GM12878 (cell line): ENCODE results near the gene PRKN. TPM values are rescaled to one million over a fixed set of nuclear protein-coding genes. Genes with fewer than 3 reads are reported as not detected.

Experiments used
- ATAC-seq: fragments of 200-7000 bp; cut with Tn5 transposase; 3 replicates; pipeline ENCODE4 v1.9.1; 2020; ENCODE audit warnings: mild to moderate bottlenecking, moderate library complexity
- BruUV-seq: library from RNA; stranded (reverse); fragments of 400-500 nt; replicated peaks from 2 replicates; lab custom pipeline; 2021; lab: Mats Ljungman, UMichigan
- CTCF ChIA-PET: fragments of 300-600 bp; sonication (Branson Sonifier 250); formaldehyde crosslinking; extraction: SDS; loops from one replicate; lab custom pipeline; 2021; ENCODE audit warnings: inconsistent platforms; lab: Yijun Ruan, JAX
- POLR2A ChIA-PET: fragments of 350-600 bp; formaldehyde crosslinking; extraction: SDS; loops from one replicate; lab custom pipeline; 2021; ENCODE audit warnings: inconsistent platforms; lab: Charles Lee
- RAD21 ChIA-PET: fragments of 300-600 bp; sonication (Branson Sonifier 250); formaldehyde crosslinking; loops from one replicate; lab custom pipeline; 2023; ENCODE audit warnings: antibody characterized with exemption; ENCODE audit not compliant: unreplicated experiment; lab: Charles Lee
- SMC1A ChIA-PET: fragments of 300-600 bp; sonication (Branson Sonifier 250); formaldehyde crosslinking; loops from one replicate; lab custom pipeline; 2023; ENCODE audit not compliant: unreplicated experiment, uncharacterized antibody; lab: Charles Lee
- DNase-seq: peaks from one replicate; pipeline ENCODE4 v3.0.0-alpha.2; 2011; ENCODE audit warnings: low read depth, low spot score
- FAIRE-seq: peaks from 3 replicates; lab custom pipeline; 2011; peaks lifted over from hg19 to GRCh38; lab: Jason Lieb, UNC
- H2AFZ ChIP-seq: 2 replicates; pipeline ENCODE4 v1.6.0; 2011; ENCODE audit warnings: low read depth, low read length, control low read depth; ENCODE audit not compliant: control insufficient read depth
- H3K27ac ChIP-seq: 2 replicates; pipeline ENCODE4 v1.5.1; 2011; ENCODE audit warnings: control low read depth; ENCODE audit not compliant: control insufficient read depth, insufficient read depth
- H3K27me3 ChIP-seq, 2 experiments: replicated peaks in 1 of 2; 2 replicates each; pipeline versions ENCODE4 v1.6.0 to v1.6.1; 2011; ENCODE audit warnings: low read length in 1 of 2; ENCODE audit not compliant: control insufficient read depth in 2 of 2, insufficient read depth in 2 of 2
- H3K36me3 ChIP-seq, 2 experiments: 2 replicates each; pipeline ENCODE4 v1.5.1; 2011; ENCODE audit warnings: low read length in 1 of 2; ENCODE audit not compliant: control insufficient read depth in 2 of 2, insufficient read depth in 2 of 2
- H3K4me1 ChIP-seq: 2 replicates; pipeline ENCODE4 v1.6.1; 2011; ENCODE audit warnings: mild to moderate bottlenecking, low read length, moderate library complexity, mixed read lengths; ENCODE audit not compliant: control insufficient read depth, insufficient read depth
- H3K4me2 ChIP-seq: 2 replicates; pipeline ENCODE4 v1.6.0; 2011; ENCODE audit warnings: control low read depth; ENCODE audit not compliant: control insufficient read depth, insufficient read depth
- H3K4me3 ChIP-seq: fragments of 200-600 bp; sonication (generic); 2 replicates; pipeline ENCODE4 v1.5.1; 2016
- H3K79me2 ChIP-seq: 2 replicates; pipeline ENCODE4 v1.6.0; 2011; ENCODE audit warnings: low read length; ENCODE audit not compliant: control insufficient read depth, insufficient read depth
- H3K9ac ChIP-seq: 2 replicates; pipeline ENCODE4 v1.8.0; 2011; ENCODE audit warnings: low read length, control low read depth, mixed read lengths; ENCODE audit not compliant: control insufficient read depth, insufficient read depth
- H3K9me3 ChIP-seq: replicated peaks from 3 replicates; pipeline ENCODE4 v1.5.1; 2011; ENCODE audit warnings: mild to moderate bottlenecking, low read length; ENCODE audit not compliant: control insufficient read depth, insufficient read depth
- H4K20me1 ChIP-seq: 2 replicates; pipeline ENCODE4 v1.6.0; 2011; ENCODE audit not compliant: control insufficient read depth, insufficient read depth
- CREB1 ChIP-seq: IDR thresholded peaks from 2 replicates; pipeline ENCODE4 v1.6.1; 2012; ENCODE audit warnings: low read depth, mild to moderate bottlenecking, inconsistent platforms
- DPF2 ChIP-seq: fragments of 450-650 bp; IDR thresholded peaks from 2 replicates; pipeline ENCODE4 v1.6.1; 2017; ENCODE audit warnings: mild to moderate bottlenecking
- HDAC2 ChIP-seq: fragments of 200-600 bp; sonication (generic); IDR thresholded peaks from 2 replicates; pipeline ENCODE4 v1.6.1; 2017
- LARP7 ChIP-seq: fragments of 450-650 bp; IDR thresholded peaks from 2 replicates; pipeline ENCODE4 v1.6.1; 2017; ENCODE audit warnings: mild to moderate bottlenecking
- SIN3A ChIP-seq: IDR thresholded peaks from 2 replicates; pipeline ENCODE4 v1.6.1; 2012; ENCODE audit warnings: low read depth, low read length, improper control_type of control experiment
- TBL1XR1 ChIP-seq: IDR thresholded peaks from 2 replicates; pipeline ENCODE4 v1.6.1; 2012; ENCODE audit warnings: low read depth, low read length, improper control_type of control experiment
- WGBS: methylation state at CpG from one replicate; pipeline ENCODE4 v1.1.6; 2016; ENCODE audit warnings: low lambda C conversion rate; ENCODE audit not compliant: insufficient replicate concordance, insufficient coverage; ENCODE audit errors: missing lambda C conversion rate; 5-methylcytosine and 5-hydroxymethylcytosine counted together
- in situ Hi-C: fragments of 300-500 bp; cut with MboI; formaldehyde crosslinking; loops from 9 replicates; pipeline ENCODE4 v1.14.3; 2018; ENCODE audit warnings: mixed read lengths
- intact Hi-C: fragments of 100-400 bp; cut with micrococcal nuclease; formaldehyde crosslinking; loops from one replicate; pipeline ENCODE4 v1.14.2; 2022; ENCODE audit not compliant: unreplicated experiment
- polyA plus RNA-seq, 11 experiments: library from polyadenylated mRNA; depleted of rRNA in 4 of 11; unstranded in 6 of 11; stranded (reverse) in 5 of 11; fragments of >200 nt; fragmentation: Nextera tagmentation in 4 of 11; fragmentation: Illumina TruSeq in 1 of 11; extraction: Ambion mirVana in 4 of 11; extraction: Trizol in 1 of 11; gene quantifications; 1 replicate in 1 of 11; 2 replicates in 10 of 11; pipeline versions ENCODE4 v1.2.1 to v1.2.3, GENCODE V29; 2011 to 2016; ENCODE audit warnings: inconsistent platforms in 2 of 11, missing spikeins in 2 of 11, low read depth in 1 of 11
- total RNA-seq, 4 experiments: library from RNA; depleted of rRNA in 3 of 4; stranded (reverse); fragments of >200 nt in 3 of 4; fragmentation: Illumina TruSeq in 1 of 4; extraction: Trizol in 1 of 4; gene quantifications; 2 replicates each; pipeline versions ENCODE4 v1.2.1 to v1.2.3, GENCODE V29; 2013 to 2021
- TF ChIP-seq, protein P1 (sequence below): IDR thresholded peaks from 2 replicates; pipeline ENCODE4 v1.6.1; 2012; ENCODE audit warnings: mild to moderate bottlenecking, low read depth, low read length
- TF ChIP-seq, protein P2 (sequence below): IDR thresholded peaks from 2 replicates; pipeline ENCODE4 v1.6.1; 2012; ENCODE audit warnings: low read depth, low read length, improper control_type of control experiment
- TF ChIP-seq, protein P3 (sequence below): fragments of 450-650 bp; IDR thresholded peaks from 2 replicates; pipeline ENCODE4 v1.6.1; 2017; ENCODE audit warnings: mild to moderate bottlenecking, moderate library complexity
- TF ChIP-seq, protein P4 (sequence below): IDR thresholded peaks from 2 replicates; pipeline ENCODE4 v1.6.1; 2012; ENCODE audit warnings: improper control_type of control experiment, low read depth, low read length; ENCODE audit not compliant: insufficient replicate concordance

The PRKN gene
- total and polyA plus RNA-seq, 10 of the 15 experiments (the other 5 are each of a cell fraction or from before 2014, with no cell fraction given) = 0.06 to 0.09 TPM; not detected in 8

GRCh38 chr6:162722226-162722625, 5.3 kb downstream of the PRKN start (continued):
- no peak for TF ChIP-seq SIN3A
- no peak for TF ChIP-seq CREB1
- TF ChIP-seq, protein P1, sequence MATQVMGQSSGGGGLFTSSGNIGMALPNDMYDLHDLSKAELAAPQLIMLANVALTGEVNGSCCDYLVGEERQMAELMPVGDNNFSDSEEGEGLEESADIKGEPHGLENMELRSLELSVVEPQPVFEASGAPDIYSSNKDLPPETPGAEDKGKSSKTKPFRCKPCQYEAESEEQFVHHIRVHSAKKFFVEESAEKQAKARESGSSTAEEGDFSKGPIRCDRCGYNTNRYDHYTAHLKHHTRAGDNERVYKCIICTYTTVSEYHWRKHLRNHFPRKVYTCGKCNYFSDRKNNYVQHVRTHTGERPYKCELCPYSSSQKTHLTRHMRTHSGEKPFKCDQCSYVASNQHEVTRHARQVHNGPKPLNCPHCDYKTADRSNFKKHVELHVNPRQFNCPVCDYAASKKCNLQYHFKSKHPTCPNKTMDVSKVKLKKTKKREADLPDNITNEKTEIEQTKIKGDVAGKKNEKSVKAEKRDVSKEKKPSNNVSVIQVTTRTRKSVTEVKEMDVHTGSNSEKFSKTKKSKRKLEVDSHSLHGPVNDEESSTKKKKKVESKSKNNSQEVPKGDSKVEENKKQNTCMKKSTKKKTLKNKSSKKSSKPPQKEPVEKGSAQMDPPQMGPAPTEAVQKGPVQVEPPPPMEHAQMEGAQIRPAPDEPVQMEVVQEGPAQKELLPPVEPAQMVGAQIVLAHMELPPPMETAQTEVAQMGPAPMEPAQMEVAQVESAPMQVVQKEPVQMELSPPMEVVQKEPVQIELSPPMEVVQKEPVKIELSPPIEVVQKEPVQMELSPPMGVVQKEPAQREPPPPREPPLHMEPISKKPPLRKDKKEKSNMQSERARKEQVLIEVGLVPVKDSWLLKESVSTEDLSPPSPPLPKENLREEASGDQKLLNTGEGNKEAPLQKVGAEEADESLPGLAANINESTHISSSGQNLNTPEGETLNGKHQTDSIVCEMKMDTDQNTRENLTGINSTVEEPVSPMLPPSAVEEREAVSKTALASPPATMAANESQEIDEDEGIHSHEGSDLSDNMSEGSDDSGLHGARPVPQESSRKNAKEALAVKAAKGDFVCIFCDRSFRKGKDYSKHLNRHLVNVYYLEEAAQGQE = no peak
- TF ChIP-seq TBL1XR1 = no peak
- TF ChIP-seq, protein P2, sequence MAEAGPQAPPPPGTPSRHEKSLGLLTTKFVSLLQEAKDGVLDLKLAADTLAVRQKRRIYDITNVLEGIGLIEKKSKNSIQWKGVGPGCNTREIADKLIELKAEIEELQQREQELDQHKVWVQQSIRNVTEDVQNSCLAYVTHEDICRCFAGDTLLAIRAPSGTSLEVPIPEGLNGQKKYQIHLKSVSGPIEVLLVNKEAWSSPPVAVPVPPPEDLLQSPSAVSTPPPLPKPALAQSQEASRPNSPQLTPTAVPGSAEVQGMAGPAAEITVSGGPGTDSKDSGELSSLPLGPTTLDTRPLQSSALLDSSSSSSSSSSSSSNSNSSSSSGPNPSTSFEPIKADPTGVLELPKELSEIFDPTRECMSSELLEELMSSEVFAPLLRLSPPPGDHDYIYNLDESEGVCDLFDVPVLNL = no peak
- TF ChIP-seq, all 136 proteins: peak for 0

DNA sequence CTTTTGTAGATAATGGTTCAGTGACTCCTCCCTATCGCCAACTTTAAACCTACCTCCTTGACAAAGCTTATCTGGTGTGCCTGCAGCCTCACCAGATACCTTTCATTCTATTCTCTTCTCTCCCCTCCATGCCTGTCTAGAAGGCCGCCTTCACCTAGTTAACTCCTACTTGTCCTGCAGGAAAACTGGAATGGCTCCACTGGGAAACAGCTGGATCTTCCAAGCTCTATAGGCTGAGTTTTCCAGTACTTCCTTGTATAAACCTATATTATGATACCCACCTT, 6.2 kb downstream of the PRKN start:
- Histone ChIP-seq H3K36me3 (no peaks in the 10 kb centered on the region), H2AFZ (no peak overlapping the region), H3K9ac (no peak overlapping the region), H4K20me1 (no peaks in the 10 kb centered on the region), H3K27me3 (no peaks in the 10 kb centered on the region), H3K9me3 (no peaks in the 10 kb centered on the region), H3K27ac (no peak overlapping the region), H3K4me2 (no peak overlapping the region), H3K79me2 (no peaks in the 10 kb centered on the region), H3K4me1 (no peaks in the 10 kb centered on the region), H3K4me3 (no peak overlapping the region)
- no peak for ATAC-seq
- DNase-seq = no peak
- in situ Hi-C loops = no loop called here
- intact Hi-C loops = no loop called here
- RAD21 ChIA-PET = no interaction called here
- CTCF ChIA-PET = no interaction called here
- no TSS peak for BruUV-seq
- no peak for FAIRE-seq
- POLR2A ChIA-PET = no interaction called here
- WGBS = 56% methylated on average over 2 of the region's 2 CpGs
- SMC1A ChIA-PET = no interaction called here
- TF ChIP-seq DPF2 = no peak
- TF ChIP-seq, protein P3, sequence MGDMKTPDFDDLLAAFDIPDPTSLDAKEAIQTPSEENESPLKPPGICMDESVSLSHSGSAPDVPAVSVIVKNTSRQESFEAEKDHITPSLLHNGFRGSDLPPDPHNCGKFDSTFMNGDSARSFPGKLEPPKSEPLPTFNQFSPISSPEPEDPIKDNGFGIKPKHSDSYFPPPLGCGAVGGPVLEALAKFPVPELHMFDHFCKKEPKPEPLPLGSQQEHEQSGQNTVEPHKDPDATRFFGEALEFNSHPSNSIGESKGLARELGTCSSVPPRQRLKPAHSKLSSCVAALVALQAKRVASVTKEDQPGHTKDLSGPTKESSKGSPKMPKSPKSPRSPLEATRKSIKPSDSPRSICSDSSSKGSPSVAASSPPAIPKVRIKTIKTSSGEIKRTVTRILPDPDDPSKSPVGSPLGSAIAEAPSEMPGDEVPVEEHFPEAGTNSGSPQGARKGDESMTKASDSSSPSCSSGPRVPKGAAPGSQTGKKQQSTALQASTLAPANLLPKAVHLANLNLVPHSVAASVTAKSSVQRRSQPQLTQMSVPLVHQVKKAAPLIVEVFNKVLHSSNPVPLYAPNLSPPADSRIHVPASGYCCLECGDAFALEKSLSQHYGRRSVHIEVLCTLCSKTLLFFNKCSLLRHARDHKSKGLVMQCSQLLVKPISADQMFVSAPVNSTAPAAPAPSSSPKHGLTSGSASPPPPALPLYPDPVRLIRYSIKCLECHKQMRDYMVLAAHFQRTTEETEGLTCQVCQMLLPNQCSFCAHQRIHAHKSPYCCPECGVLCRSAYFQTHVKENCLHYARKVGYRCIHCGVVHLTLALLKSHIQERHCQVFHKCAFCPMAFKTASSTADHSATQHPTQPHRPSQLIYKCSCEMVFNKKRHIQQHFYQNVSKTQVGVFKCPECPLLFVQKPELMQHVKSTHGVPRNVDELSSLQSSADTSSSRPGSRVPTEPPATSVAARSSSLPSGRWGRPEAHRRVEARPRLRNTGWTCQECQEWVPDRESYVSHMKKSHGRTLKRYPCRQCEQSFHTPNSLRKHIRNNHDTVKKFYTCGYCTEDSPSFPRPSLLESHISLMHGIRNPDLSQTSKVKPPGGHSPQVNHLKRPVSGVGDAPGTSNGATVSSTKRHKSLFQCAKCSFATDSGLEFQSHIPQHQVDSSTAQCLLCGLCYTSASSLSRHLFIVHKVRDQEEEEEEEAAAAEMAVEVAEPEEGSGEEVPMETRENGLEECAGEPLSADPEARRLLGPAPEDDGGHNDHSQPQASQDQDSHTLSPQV = no peak
- no peak for TF ChIP-seq HDAC2
- TF ChIP-seq, protein P4, sequence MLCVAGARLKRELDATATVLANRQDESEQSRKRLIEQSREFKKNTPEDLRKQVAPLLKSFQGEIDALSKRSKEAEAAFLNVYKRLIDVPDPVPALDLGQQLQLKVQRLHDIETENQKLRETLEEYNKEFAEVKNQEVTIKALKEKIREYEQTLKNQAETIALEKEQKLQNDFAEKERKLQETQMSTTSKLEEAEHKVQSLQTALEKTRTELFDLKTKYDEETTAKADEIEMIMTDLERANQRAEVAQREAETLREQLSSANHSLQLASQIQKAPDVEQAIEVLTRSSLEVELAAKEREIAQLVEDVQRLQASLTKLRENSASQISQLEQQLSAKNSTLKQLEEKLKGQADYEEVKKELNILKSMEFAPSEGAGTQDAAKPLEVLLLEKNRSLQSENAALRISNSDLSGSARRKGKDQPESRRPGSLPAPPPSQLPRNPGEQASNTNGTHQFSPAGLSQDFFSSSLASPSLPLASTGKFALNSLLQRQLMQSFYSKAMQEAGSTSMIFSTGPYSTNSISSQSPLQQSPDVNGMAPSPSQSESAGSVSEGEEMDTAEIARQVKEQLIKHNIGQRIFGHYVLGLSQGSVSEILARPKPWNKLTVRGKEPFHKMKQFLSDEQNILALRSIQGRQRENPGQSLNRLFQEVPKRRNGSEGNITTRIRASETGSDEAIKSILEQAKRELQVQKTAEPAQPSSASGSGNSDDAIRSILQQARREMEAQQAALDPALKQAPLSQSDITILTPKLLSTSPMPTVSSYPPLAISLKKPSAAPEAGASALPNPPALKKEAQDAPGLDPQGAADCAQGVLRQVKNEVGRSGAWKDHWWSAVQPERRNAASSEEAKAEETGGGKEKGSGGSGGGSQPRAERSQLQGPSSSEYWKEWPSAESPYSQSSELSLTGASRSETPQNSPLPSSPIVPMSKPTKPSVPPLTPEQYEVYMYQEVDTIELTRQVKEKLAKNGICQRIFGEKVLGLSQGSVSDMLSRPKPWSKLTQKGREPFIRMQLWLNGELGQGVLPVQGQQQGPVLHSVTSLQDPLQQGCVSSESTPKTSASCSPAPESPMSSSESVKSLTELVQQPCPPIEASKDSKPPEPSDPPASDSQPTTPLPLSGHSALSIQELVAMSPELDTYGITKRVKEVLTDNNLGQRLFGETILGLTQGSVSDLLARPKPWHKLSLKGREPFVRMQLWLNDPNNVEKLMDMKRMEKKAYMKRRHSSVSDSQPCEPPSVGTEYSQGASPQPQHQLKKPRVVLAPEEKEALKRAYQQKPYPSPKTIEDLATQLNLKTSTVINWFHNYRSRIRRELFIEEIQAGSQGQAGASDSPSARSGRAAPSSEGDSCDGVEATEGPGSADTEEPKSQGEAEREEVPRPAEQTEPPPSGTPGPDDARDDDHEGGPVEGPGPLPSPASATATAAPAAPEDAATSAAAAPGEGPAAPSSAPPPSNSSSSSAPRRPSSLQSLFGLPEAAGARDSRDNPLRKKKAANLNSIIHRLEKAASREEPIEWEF = no peak
- no peak for TF ChIP-seq LARP7
